Measurements from ENCODE around the gene PRPS1L1. TPM values are rescaled to one million over a fixed set of nuclear protein-coding genes. Genes with fewer than 3 reads are reported as not detected.

PRPS1L1 gene
- total RNA-seq, 1 experiment from 2014 or later: not detected

DNA sequence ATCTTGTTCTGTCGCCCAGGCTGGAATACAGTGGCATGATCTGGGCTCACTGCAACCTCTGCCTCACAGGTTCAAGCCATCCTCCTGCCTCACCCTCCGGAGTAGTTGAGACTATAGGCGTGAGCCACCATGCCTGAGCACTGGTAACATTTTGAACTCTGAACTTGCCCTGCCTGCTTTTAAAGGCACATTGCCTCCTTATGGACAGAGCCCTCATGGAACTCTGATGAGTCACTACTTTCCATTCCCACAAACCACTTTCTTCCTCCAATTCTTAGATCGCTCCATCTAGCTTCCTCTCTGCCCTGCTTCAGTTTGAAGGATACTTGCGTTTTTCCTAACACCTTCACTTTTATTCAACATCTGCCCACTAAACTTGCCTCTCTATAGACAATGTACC lies 38.1 kb downstream of the PRPS1L1 start:
- no peak overlapping the region for H2BK12ac ChIP-seq (ENCODE audit: insufficient read length, low read depth, low read length)
- H2BK15ac ChIP-seq (ENCODE audit: low read depth, low read length): no peak overlapping the region
- H3T11ph ChIP-seq (ENCODE audit: low read length): no peak overlapping the region
- H3K27me3 ChIP-seq (ENCODE audit: insufficient read depth, low read length): no peaks in the 10 kb centered on the region
- DNase-seq: no peak
- H3K4me2 ChIP-seq (ENCODE audit: insufficient read depth, insufficient read length, low read length): no peak overlapping the region
- no peaks in the 10 kb centered on the region for H3K9me3 ChIP-seq (ENCODE audit: control insufficient read depth, low read depth, low read length)
- H2AFZ ChIP-seq (ENCODE audit: low read length): no peak overlapping the region
- Mint-ChIP-seq H3K27me3 (ENCODE audit: low read depth) (no peaks in the 10 kb centered on the region), H3K4me3 (no peak overlapping the region), H3K4me1 (peaks cover 4 to 5% of the 10 kb centered on the region in 2 experiments; a peak in 2 of 4 replicates), H3K36me3 (ENCODE audit: insufficient read depth in 1 of 3, low read depth in 3 of 3) (no peaks in the 10 kb centered on the region), H3K9me3 (no peaks in the 10 kb centered on the region), H3K27ac (no peak overlapping the region)
- H3K4me1 ChIP-seq (ENCODE audit: insufficient read depth, low read length): no peaks in the 10 kb centered on the region
- H4K20me1 ChIP-seq (ENCODE audit: control insufficient read depth, insufficient read depth, insufficient read length): no peaks in the 10 kb centered on the region
- no peak overlapping the region for H3K14ac ChIP-seq (ENCODE audit: insufficient read depth, low read length)
- no peak overlapping the region for H3K27ac ChIP-seq (ENCODE audit: insufficient read length, low read depth, low read length)
- no CpG with 5 or more reads among the region's 5 CpGs for WGBS (ENCODE audit: extremely low coverage, insufficient read length, low lambda C conversion rate)
- H4K91ac ChIP-seq (ENCODE audit: insufficient read length, low read depth, low read length): no peak overlapping the region
- no peak overlapping the region for H3K9ac ChIP-seq (ENCODE audit: extremely low read depth, insufficient read length, low read length)
- H3K23ac ChIP-seq (ENCODE audit: insufficient read length, low read depth, low read length): no peak overlapping the region
- no peaks in the 10 kb centered on the region for H3K79me2 ChIP-seq (ENCODE audit: insufficient read depth, low read length)
- H2BK120ac ChIP-seq (ENCODE audit: low read depth, low read length, poor library complexity, severe bottlenecking): no peak overlapping the region
- H2AK5ac ChIP-seq (ENCODE audit: insufficient read length, low read length): no peak overlapping the region
- no peak overlapping the region for H3K18ac ChIP-seq (ENCODE audit: insufficient read length, low read depth, low read length)
- H4K8ac ChIP-seq (replicated peaks; ENCODE audit: insufficient read length, low read depth, low read length): no peak overlapping the region
- H3K4ac ChIP-seq (ENCODE audit: low read depth, low read length): no peak overlapping the region
- no peak overlapping the region for H4K5ac ChIP-seq (ENCODE audit: insufficient read length, low read depth, low read length)
- no peaks in the 10 kb centered on the region for H3K79me1 ChIP-seq (ENCODE audit: insufficient read depth, low read depth, low read length, poor library complexity, severe bottlenecking)
- H2BK20ac ChIP-seq (ENCODE audit: low read depth, low read length, poor library complexity, severe bottlenecking): no peak overlapping the region
- no peaks in the 10 kb centered on the region for H3K23me2 ChIP-seq (ENCODE audit: insufficient read length, low read depth, low read length, poor library complexity, severe bottlenecking)
- no peak overlapping the region for H3K56ac ChIP-seq (ENCODE audit: insufficient read length, low read depth, low read length)
- no peak overlapping the region for H2BK5ac ChIP-seq (ENCODE audit: insufficient read length, low read length)
- no peak for TF ChIP-seq CTCF (conservative IDR thresholded peaks at IDR 0.05)
